ENCODE results near the gene CRYBG3. TPM values are rescaled to one million over a fixed set of nuclear protein-coding genes. Genes with fewer than 3 reads are reported as not detected.

CRYBG3 gene
- total and polyA plus RNA-seq, 9 donors, result 5.8 to 16.1 (median 13.0) TPM

GRCh38 chr3:97988784-97989568 is 167.2 kb downstream of the CRYBG3 start:
- intact Hi-C loops (cut with DNase I), result no loop called here
- Histone ChIP-seq H3K9me3 (no peaks in the 10 kb centered on the region), H3K4me3 (no peak overlapping the region), H3K27ac (no peak overlapping the region), H3K36me3 (no peaks in the 10 kb centered on the region), H3K27me3 (no peaks in the 10 kb centered on the region), H3K4me1 (ENCODE audit: insufficient read depth) (no peaks in the 10 kb centered on the region)
- DNase-seq, result no peak
- no peak for TF ChIP-seq POLR2A (IDR thresholded peaks at IDR 0.05)
- TF ChIP-seq, protein P1, sequence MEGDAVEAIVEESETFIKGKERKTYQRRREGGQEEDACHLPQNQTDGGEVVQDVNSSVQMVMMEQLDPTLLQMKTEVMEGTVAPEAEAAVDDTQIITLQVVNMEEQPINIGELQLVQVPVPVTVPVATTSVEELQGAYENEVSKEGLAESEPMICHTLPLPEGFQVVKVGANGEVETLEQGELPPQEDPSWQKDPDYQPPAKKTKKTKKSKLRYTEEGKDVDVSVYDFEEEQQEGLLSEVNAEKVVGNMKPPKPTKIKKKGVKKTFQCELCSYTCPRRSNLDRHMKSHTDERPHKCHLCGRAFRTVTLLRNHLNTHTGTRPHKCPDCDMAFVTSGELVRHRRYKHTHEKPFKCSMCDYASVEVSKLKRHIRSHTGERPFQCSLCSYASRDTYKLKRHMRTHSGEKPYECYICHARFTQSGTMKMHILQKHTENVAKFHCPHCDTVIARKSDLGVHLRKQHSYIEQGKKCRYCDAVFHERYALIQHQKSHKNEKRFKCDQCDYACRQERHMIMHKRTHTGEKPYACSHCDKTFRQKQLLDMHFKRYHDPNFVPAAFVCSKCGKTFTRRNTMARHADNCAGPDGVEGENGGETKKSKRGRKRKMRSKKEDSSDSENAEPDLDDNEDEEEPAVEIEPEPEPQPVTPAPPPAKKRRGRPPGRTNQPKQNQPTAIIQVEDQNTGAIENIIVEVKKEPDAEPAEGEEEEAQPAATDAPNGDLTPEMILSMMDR (IDR thresholded peaks at IDR 0.05), result no peak
- TF ChIP-seq EP300 (IDR thresholded peaks at IDR 0.05), result no peak
- WGBS, 3 donors, result 96 to 100% (median 98%) methylated on average over 3 of the region's 3 CpGs

GRCh38 chr3:97990624-97991292 is 168.9 kb downstream of the CRYBG3 start:
- DNase-seq, result no peak
- H3K27me3 ChIP-seq, result no peaks in the 10 kb centered on the region
- no peak overlapping the region for H3K4me3 ChIP-seq
- H3K9me3 ChIP-seq, result no peaks in the 10 kb centered on the region
- H3K36me3 ChIP-seq, result no peaks in the 10 kb centered on the region
- intact Hi-C loops (cut with DNase I), result no loop called here
- no peak overlapping the region for H3K27ac ChIP-seq
- 10 to 18% (median 12%) methylated on average over 2 of the region's 2 CpGs for WGBS, 3 donors
- no peaks in the 10 kb centered on the region for H3K4me1 ChIP-seq (ENCODE audit: insufficient read depth)
- TF ChIP-seq, protein P1 (IDR thresholded peaks at IDR 0.05), result no peak
- no peak for TF ChIP-seq EP300 (IDR thresholded peaks at IDR 0.05)
- no peak for TF ChIP-seq POLR2A (IDR thresholded peaks at IDR 0.05)

DNA sequence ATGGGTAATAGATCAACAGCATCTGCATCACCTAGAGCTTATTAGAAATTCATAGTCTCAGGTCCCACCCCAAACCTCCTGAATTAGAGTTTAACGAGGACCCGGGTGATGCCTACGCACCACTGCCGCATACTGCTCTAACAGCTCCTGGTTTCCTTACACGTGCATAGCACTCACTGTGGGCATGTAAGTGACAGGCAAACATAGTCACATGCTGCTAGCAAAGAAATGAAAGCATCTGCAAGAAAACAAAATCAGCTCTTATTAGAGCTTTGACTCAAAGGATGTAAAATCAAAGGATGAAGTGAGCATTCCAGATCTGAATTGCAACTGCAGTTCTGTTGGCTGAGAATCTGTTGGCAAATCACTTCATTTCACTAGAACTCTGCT is 169.5 kb downstream of the CRYBG3 start:
- WGBS, 3 donors, result 32 to 52% (median 35%) methylated on average over 5 of the region's 5 CpGs
- no peak for DNase-seq
- TF ChIP-seq EP300 (IDR thresholded peaks at IDR 0.05) (no peak), POLR2A (IDR thresholded peaks at IDR 0.05) (no peak)
- TF ChIP-seq, protein P1 (IDR thresholded peaks at IDR 0.05), result no peak
- Histone ChIP-seq H3K9me3 (no peaks in the 10 kb centered on the region), H3K4me3 (no peak overlapping the region), H3K27me3 (no peaks in the 10 kb centered on the region), H3K27ac (no peak overlapping the region), H3K4me1 (ENCODE audit: insufficient read depth) (no peaks in the 10 kb centered on the region), H3K36me3 (no peaks in the 10 kb centered on the region)
- intact Hi-C loops (cut with DNase I), result no loop called here

DNA sequence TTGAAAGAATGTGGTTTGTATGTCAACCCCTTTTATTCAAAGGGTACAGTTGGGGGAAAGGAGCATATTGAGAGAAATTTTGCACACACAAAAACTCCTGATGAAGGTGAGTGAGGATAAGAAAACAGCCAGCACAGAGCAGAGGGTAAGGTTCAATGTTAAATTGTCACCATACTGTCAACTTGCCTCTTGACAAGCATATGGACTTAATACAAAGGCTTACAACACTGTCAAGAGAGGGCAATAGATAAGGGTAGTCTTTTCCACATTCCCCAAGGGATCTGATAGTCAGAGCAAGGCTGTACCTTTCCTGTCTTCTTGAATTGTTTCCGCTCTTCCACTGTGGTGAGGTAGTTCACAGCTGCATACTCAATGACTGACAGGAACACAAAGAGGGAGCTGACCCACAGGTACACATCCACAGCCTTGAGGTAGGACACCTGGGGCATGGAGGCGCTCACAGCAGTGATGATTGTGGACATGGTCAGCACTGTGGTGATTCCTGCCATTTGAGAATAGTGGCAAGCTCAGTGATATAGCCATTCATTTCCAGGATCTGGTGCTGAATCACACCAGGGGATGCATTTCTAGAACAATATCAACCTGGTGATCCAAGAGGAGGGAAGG is 170.8 kb downstream of the CRYBG3 start:
- DNase-seq, result no peak
- 93 to 97% (median 93%) methylated on average over 2 of the region's 2 CpGs for WGBS, 3 donors
- Histone ChIP-seq H3K36me3 (no peaks in the 10 kb centered on the region), H3K27ac (no peak overlapping the region), H3K27me3 (no peaks in the 10 kb centered on the region), H3K4me3 (no peak overlapping the region), H3K9me3 (no peaks in the 10 kb centered on the region), H3K4me1 (ENCODE audit: insufficient read depth) (no peaks in the 10 kb centered on the region)
- TF ChIP-seq, protein P1 (IDR thresholded peaks at IDR 0.05), result no peak
- no peak for TF ChIP-seq POLR2A (IDR thresholded peaks at IDR 0.05)
- no peak for TF ChIP-seq EP300 (IDR thresholded peaks at IDR 0.05)
- intact Hi-C loops (cut with DNase I), result no loop called here

Measured in ovary (tissue), 9 donors.